IMR-90 (cell line): ENCODE results near the gene PFDN1.

Source experiments
- BHLHE40 ChIP-seq: fragments of 150-350 bp; IDR thresholded peaks from 2 replicates; pipeline ENCODE4 v1.6.1; 2016; ENCODE audit warnings: mild to moderate bottlenecking, low read depth, low read length
- CHD1 ChIP-seq: IDR thresholded peaks from 2 replicates; pipeline ENCODE4 v1.6.1; 2012; ENCODE audit warnings: low read depth, low read length, improper control_type of control experiment
- FOS ChIP-seq: fragments of 150-350 bp; IDR thresholded peaks from 2 replicates; pipeline ENCODE4 v1.6.1; 2016; ENCODE audit warnings: low read depth, low read length
- MAFK ChIP-seq: IDR thresholded peaks from 2 replicates; pipeline ENCODE4 v1.6.1; 2012; ENCODE audit warnings: low read depth, low read length, improper control_type of control experiment
- NFE2L2 ChIP-seq: fragments of 150-350 bp; IDR thresholded peaks from 2 replicates; pipeline ENCODE4 v1.6.1; 2016; ENCODE audit warnings: low read depth, mild to moderate bottlenecking, low read length
- POLR2A ChIP-seq: IDR thresholded peaks from 2 replicates; pipeline ENCODE4 v1.6.1; 2012; ENCODE audit warnings: mild to moderate bottlenecking, low read depth, low read length
- RAD21 ChIP-seq: IDR thresholded peaks from 2 replicates; pipeline ENCODE4 v1.6.1; 2012; ENCODE audit warnings: low read length, improper control_type of control experiment
- RCOR1 ChIP-seq: IDR thresholded peaks from 2 replicates; pipeline ENCODE4 v1.6.1; 2012; ENCODE audit warnings: mild to moderate bottlenecking, low read length, improper control_type of control experiment; ENCODE audit not compliant: insufficient replicate concordance
- RFX5 ChIP-seq: IDR thresholded peaks from 2 replicates; pipeline ENCODE4 v1.8.0; 2012; ENCODE audit warnings: low read depth, mild to moderate bottlenecking, low read length, moderate library complexity
- SMC3 ChIP-seq: fragments of 150-350 bp; IDR thresholded peaks from 2 replicates; pipeline ENCODE4 v1.6.1; 2016; ENCODE audit warnings: low read depth, mild to moderate bottlenecking, antibody characterized with exemption, low read length, moderate library complexity
- TF ChIP-seq, protein P1 (sequence below): conservative IDR thresholded peaks from 2 replicates; pipeline ENCODE4 v1.5.1; 2012; ENCODE audit warnings: mild to moderate bottlenecking, low read depth, low read length, improper control_type of control experiment
- TF ChIP-seq, protein P2 (sequence below): fragments of 150-350 bp; IDR thresholded peaks from 2 replicates; pipeline ENCODE4 v1.6.1; 2016; ENCODE audit warnings: low read depth, mild to moderate bottlenecking, low read length, moderate library complexity, borderline replicate concordance
- TF ChIP-seq, protein P3 (sequence below): fragments of 150-350 bp; IDR thresholded peaks from 2 replicates; pipeline ENCODE4 v1.6.1; 2017; ENCODE audit warnings: mild to moderate bottlenecking, antibody characterized with exemption, low read length, low read depth

- TF ChIP-seq, protein P1, sequence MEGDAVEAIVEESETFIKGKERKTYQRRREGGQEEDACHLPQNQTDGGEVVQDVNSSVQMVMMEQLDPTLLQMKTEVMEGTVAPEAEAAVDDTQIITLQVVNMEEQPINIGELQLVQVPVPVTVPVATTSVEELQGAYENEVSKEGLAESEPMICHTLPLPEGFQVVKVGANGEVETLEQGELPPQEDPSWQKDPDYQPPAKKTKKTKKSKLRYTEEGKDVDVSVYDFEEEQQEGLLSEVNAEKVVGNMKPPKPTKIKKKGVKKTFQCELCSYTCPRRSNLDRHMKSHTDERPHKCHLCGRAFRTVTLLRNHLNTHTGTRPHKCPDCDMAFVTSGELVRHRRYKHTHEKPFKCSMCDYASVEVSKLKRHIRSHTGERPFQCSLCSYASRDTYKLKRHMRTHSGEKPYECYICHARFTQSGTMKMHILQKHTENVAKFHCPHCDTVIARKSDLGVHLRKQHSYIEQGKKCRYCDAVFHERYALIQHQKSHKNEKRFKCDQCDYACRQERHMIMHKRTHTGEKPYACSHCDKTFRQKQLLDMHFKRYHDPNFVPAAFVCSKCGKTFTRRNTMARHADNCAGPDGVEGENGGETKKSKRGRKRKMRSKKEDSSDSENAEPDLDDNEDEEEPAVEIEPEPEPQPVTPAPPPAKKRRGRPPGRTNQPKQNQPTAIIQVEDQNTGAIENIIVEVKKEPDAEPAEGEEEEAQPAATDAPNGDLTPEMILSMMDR: no peak
- TF ChIP-seq POLR2A (no peak), BHLHE40 (no peak), RFX5 (no peak), MAFK (no peak), FOS (no peak), RAD21 (no peak), NFE2L2 (no peak), CHD1 (no peak), SMC3 (no peak), RCOR1 (no peak)
- TF ChIP-seq, protein P2, sequence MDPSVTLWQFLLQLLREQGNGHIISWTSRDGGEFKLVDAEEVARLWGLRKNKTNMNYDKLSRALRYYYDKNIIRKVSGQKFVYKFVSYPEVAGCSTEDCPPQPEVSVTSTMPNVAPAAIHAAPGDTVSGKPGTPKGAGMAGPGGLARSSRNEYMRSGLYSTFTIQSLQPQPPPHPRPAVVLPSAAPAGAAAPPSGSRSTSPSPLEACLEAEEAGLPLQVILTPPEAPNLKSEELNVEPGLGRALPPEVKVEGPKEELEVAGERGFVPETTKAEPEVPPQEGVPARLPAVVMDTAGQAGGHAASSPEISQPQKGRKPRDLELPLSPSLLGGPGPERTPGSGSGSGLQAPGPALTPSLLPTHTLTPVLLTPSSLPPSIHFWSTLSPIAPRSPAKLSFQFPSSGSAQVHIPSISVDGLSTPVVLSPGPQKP: no peak
- TF ChIP-seq, protein P3, sequence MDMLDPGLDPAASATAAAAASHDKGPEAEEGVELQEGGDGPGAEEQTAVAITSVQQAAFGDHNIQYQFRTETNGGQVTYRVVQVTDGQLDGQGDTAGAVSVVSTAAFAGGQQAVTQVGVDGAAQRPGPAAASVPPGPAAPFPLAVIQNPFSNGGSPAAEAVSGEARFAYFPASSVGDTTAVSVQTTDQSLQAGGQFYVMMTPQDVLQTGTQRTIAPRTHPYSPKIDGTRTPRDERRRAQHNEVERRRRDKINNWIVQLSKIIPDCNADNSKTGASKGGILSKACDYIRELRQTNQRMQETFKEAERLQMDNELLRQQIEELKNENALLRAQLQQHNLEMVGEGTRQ: no peak
Observed at GRCh38 chr5:140296289-140296688, 6.6 kb downstream of the PFDN1 start.
